Measurements from ENCODE around the gene FXYD2. TPM values are rescaled to one million over a fixed set of nuclear protein-coding genes. Genes with fewer than 3 reads are reported as not detected.

Gene FXYD2
- 1.4 to 2.1 TPM (median 1.6 TPM) in 3 replicates for total RNA-seq (2021)
- Bru-seq, nascent RNA: percentile 32 among the genes with signal in this experiment
- long read RNA-seq, experiment 1: 0 reads
- long read RNA-seq, experiment 2: 0 reads
- long read RNA-seq, experiment 3: 0 reads

DNA sequence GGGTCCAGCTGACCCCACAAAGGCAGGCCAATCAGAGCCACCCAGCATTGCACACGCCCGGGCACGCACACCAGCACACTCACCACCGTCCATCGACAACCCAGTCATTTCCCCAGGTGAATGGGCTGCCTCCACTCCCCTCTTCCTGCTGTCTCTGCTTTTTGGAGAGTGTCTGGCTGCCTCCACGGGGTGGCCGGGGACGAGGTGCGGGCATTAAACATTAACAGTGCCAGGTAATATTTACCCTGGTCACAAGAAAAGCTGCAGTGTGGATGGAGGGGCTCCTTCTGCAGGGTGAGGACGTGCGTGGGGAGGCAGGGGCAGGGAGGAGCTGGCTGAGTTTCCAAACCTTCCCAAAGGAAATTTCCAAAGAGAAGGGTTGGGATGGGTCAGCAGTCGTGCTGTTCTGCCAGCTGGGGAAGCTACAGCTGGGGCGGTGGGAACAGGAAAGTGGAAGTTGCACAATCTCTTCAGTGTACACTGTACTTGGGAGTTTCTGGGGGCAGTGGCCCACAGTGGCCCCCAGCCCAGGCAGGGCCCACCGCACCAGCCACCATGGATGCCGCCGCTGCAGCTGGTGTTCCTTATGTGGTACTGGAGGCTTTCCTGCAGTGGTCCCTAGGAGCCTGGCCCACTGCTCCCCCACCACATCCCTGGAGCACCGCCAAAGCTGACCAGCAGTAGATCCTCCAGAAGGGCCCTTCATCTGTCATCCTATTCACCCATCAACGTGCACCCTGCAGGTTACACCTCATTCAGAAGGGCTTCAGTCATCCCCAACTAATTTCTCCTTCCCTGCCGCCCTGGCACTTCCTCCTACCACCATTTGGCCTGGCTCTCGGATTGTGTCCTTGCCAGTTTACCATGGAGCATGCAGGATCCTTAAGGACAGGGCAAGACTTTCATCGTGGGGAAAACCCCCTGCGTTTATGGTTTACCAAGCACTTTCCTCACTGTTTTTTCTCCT, at the start of gene FXYD2:
FXYD2 (minus strand) TSS at position 174 of the 967 bp plus-strand sequence; CDS start at position 108, 66 bp downstream.
- no peaks in the 10 kb centered on the region for H3K27me3 Mint-ChIP-seq (ENCODE audit: low read depth)
- H3K4me1 Mint-ChIP-seq: peaks cover 38% of the 10 kb centered on the region
- DNase-seq (ENCODE audit: low spot score): peak; percentile 5
- ATAC-seq: no peak
- H3K36me3 Mint-ChIP-seq: no peaks in the 10 kb centered on the region
- no peaks in the 10 kb centered on the region for H3K9me3 Mint-ChIP-seq
- H3K27ac Mint-ChIP-seq: no peak within 1 kb of the TSS; the same call in 1 of the 2 replicates
- ChIA-PET CTCF (interaction anchor here (0.6 to 13.0 kb wide), 9 partner anchors 9 to 150 kb away, joined by 3 to 336 read pairs (median 4); no protein-coding TSS in a partner anchor), POLR2A (no interaction called here)
- no peak within 1 kb of the TSS for H3K4me3 Mint-ChIP-seq
- TF ChIP-seq NR3C1 (CRISPR knock-in tag; conservative IDR thresholded peaks at IDR 0.05; ENCODE audit: low read depth): no peak
- TF ChIP-seq ELF4 (CRISPR knock-in tag; IDR thresholded peaks at IDR 0.05; ENCODE audit: low read depth): no peak
- TF ChIP-seq TCF7 (CRISPR knock-in tag; IDR thresholded peaks at IDR 0.05; ENCODE audit: low read depth): no peak
- TF ChIP-seq ZNF281 (CRISPR knock-in tag; IDR thresholded peaks at IDR 0.05): no peak
- TF ChIP-seq IRF2 (CRISPR knock-in tag; IDR thresholded peaks at IDR 0.05; ENCODE audit: borderline replicate concordance, low read depth): no peak

GRCh38 chr11:117873828-117874125, 49.2 kb upstream of the FXYD2 start:
- ChIA-PET CTCF (no interaction called here), POLR2A (no interaction called here)
- H3K4me1 Mint-ChIP-seq: peaks cover 59% of the 10 kb centered on the region
- no peaks in the 10 kb centered on the region for H3K36me3 Mint-ChIP-seq
- DNase-seq (ENCODE audit: low spot score): no peak
- H3K27ac Mint-ChIP-seq: no peak overlapping the region
- H3K27me3 Mint-ChIP-seq (ENCODE audit: low read depth): peaks cover 84% of the 10 kb centered on the region
- no peaks in the 10 kb centered on the region for H3K9me3 Mint-ChIP-seq
- ATAC-seq: no peak
- peak overlapping the region; percentile 95 for H3K4me3 Mint-ChIP-seq
- TF ChIP-seq ELF4 (CRISPR knock-in tag; IDR thresholded peaks at IDR 0.05; ENCODE audit: low read depth) (no peak), RELA (CRISPR knock-in tag; IDR thresholded peaks at IDR 0.05; ENCODE audit: borderline replicate concordance) (no peak), JUN (CRISPR knock-in tag; IDR thresholded peaks at IDR 0.05) (no peak), ZBTB43 (CRISPR knock-in tag; IDR thresholded peaks at IDR 0.05) (no peak), TEAD4 (CRISPR knock-in tag; IDR thresholded peaks at IDR 0.05) (no peak), OVOL2 (CRISPR knock-in tag; IDR thresholded peaks at IDR 0.05; ENCODE audit: borderline replicate concordance) (no peak), ZNF219 (CRISPR knock-in tag; IDR thresholded peaks at IDR 0.05; ENCODE audit: borderline replicate concordance) (no peak), SMAD3 (CRISPR knock-in tag; IDR thresholded peaks at IDR 0.05; ENCODE audit: borderline replicate concordance) (no peak), GTF2I (CRISPR knock-in tag; conservative IDR thresholded peaks at IDR 0.05) (no peak), FOXP1 (CRISPR knock-in tag; IDR thresholded peaks at IDR 0.05; ENCODE audit: borderline replicate concordance) (no peak), SMAD4 (CRISPR knock-in tag; IDR thresholded peaks at IDR 0.05) (no peak), ZNF121 (CRISPR knock-in tag; IDR thresholded peaks at IDR 0.05) (no peak)
- TF ChIP-seq, protein P1, sequence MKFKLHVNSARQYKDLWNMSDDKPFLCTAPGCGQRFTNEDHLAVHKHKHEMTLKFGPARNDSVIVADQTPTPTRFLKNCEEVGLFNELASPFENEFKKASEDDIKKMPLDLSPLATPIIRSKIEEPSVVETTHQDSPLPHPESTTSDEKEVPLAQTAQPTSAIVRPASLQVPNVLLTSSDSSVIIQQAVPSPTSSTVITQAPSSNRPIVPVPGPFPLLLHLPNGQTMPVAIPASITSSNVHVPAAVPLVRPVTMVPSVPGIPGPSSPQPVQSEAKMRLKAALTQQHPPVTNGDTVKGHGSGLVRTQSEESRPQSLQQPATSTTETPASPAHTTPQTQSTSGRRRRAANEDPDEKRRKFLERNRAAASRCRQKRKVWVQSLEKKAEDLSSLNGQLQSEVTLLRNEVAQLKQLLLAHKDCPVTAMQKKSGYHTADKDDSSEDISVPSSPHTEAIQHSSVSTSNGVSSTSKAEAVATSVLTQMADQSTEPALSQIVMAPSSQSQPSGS (CRISPR knock-in tag; IDR thresholded peaks at IDR 0.05; ENCODE audit: borderline replicate concordance, low read depth): no peak
- TF ChIP-seq, protein P2, sequence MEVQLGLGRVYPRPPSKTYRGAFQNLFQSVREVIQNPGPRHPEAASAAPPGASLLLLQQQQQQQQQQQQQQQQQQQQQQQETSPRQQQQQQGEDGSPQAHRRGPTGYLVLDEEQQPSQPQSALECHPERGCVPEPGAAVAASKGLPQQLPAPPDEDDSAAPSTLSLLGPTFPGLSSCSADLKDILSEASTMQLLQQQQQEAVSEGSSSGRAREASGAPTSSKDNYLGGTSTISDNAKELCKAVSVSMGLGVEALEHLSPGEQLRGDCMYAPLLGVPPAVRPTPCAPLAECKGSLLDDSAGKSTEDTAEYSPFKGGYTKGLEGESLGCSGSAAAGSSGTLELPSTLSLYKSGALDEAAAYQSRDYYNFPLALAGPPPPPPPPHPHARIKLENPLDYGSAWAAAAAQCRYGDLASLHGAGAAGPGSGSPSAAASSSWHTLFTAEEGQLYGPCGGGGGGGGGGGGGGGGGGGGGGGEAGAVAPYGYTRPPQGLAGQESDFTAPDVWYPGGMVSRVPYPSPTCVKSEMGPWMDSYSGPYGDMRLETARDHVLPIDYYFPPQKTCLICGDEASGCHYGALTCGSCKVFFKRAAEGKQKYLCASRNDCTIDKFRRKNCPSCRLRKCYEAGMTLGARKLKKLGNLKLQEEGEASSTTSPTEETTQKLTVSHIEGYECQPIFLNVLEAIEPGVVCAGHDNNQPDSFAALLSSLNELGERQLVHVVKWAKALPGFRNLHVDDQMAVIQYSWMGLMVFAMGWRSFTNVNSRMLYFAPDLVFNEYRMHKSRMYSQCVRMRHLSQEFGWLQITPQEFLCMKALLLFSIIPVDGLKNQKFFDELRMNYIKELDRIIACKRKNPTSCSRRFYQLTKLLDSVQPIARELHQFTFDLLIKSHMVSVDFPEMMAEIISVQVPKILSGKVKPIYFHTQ (CRISPR knock-in tag; IDR thresholded peaks at IDR 0.05): no peak
- TF ChIP-seq, protein P3, sequence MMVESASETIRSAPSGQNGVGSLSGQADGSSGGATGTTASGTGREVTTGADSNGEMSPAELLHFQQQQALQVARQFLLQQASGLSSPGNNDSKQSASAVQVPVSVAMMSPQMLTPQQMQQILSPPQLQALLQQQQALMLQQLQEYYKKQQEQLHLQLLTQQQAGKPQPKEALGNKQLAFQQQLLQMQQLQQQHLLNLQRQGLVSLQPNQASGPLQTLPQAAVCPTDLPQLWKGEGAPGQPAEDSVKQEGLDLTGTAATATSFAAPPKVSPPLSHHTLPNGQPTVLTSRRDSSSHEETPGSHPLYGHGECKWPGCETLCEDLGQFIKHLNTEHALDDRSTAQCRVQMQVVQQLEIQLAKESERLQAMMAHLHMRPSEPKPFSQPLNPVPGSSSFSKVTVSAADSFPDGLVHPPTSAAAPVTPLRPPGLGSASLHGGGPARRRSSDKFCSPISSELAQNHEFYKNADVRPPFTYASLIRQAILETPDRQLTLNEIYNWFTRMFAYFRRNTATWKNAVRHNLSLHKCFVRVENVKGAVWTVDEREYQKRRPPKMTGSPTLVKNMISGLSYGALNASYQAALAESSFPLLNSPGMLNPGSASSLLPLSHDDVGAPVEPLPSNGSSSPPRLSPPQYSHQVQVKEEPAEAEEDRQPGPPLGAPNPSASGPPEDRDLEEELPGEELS (CRISPR knock-in tag; IDR thresholded peaks at IDR 0.05): no peak
- TF ChIP-seq, protein P4, sequence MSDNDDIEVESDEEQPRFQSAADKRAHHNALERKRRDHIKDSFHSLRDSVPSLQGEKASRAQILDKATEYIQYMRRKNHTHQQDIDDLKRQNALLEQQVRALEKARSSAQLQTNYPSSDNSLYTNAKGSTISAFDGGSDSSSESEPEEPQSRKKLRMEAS (CRISPR knock-in tag; IDR thresholded peaks at IDR 0.05): no peak
- TF ChIP-seq, protein P5, sequence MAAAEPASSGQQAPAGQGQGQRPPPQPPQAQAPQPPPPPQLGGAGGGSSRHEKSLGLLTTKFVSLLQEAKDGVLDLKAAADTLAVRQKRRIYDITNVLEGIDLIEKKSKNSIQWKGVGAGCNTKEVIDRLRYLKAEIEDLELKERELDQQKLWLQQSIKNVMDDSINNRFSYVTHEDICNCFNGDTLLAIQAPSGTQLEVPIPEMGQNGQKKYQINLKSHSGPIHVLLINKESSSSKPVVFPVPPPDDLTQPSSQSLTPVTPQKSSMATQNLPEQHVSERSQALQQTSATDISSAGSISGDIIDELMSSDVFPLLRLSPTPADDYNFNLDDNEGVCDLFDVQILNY (CRISPR knock-in tag; IDR thresholded peaks at IDR 0.05): no peak

All from WTC11 (cell line).